Renal cortex interstitium (tissue), 11 donors: Measurements from ENCODE around the gene ADCY9. TPM values are rescaled to one million over a fixed set of nuclear protein-coding genes. Genes with fewer than 3 reads are reported as not detected.
"Not testable (repeated sequence)": the region's sequence is repeated elsewhere in the genome, so short reads cannot be mapped to it uniquely, and the experiment has no call there.

ENCODE experiments used
- DNase-seq, 11 donors: peaks; one replicate each; pipeline ENCODE4 v3.0.0-alpha.2; 2013; ENCODE audit warnings: low read depth in 9 of 11, low spot score in 4 of 11; ENCODE audit errors: extremely low read depth in 1 of 11
- polyA plus RNA-seq, 3 donors: library from polyadenylated mRNA; unstranded; fragments of 120-200 nt; gene quantifications; one replicate each; pipeline ENCODE4 v1.2.1, GENCODE V29; 2013; ENCODE audit not compliant: insufficient read length in 3 of 3

The ADCY9 gene
- polyA plus RNA-seq, 3 donors = 7.5 to 12.2 (median 9.4) TPM

DNA sequence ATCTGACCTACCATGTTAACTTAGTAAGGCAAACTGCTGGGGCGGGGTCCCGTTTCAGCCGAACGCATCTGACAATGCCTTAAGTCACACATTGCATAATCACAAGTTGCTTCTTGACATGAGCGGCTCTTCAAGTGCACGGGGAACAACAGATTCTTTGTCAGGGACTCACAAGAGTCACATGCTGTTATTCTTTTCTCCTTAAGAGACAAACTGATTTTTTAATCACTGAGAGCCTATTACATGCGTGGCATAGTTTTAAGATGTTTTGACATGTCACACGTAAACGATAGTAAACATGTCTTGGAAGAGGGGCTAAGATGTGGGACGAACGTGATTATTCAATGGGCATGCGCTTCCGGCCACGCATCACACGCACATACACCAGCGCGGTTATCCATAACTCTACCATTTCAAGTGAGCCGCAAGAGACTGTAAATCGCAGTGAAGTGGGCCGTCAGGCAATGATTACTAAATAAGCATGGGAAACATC, 63.4 kb downstream of the ADCY9 start:
- DNase-seq = no peak

DNA sequence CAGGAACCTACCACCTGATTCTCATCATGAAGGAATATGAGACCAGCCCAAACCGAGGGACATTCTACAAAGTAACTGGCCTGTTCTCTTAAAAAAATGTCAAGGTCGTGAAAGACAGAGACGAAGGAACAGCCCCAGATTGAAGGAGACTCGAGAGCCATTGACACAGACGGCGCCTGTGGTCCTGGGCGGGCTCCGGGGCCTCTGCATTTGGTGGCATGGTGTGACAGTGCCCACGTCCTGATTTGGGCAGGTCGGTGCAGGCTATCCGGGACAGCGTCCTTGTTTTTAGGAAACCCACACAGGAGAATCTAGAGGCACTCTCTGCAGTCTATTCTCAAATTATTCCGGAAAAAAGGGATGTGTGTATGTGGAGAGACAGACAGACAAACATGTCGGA, 64.1 kb downstream of the ADCY9 start:
- no peak for DNase-seq

DNA sequence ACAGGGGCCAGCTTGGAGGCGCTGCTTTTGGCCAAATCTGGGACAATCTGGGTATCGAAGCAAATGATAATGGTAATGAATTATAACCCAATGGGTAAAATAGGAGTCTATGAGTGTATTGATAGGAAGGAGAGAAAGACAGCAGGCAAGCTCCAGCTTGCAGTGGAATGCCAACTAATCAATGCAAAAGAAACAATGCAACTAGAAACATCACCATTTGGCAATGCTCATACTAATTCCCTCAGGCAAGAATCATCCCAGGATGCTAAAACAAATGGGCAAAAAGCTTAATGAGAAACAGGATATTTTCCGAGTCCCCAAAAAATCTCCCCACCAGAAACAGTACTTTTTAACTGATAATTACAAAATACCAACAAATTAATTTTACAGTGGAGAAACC, 64.7 kb downstream of the ADCY9 start:
- no peak for DNase-seq

DNA sequence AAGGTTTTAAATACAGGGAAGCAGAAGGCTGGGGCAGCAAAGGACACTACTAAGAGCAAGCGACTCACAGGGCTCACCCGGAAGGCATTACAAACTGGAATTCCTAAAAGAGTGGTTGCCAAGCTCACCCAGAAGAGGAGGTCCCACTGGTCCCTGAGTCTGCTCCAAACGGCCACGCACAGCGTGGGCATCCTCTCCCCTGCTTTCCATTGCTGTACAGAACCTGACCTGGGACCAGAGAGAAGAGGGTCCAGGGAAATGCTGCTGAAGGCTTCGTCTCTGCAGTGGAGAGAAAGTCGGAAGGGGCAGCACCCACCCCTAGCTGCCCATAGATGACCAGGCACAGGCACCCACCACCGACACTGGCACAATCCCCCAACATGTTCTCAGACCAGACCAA, 67.2 kb downstream of the ADCY9 start:
- no peak for DNase-seq

DNA sequence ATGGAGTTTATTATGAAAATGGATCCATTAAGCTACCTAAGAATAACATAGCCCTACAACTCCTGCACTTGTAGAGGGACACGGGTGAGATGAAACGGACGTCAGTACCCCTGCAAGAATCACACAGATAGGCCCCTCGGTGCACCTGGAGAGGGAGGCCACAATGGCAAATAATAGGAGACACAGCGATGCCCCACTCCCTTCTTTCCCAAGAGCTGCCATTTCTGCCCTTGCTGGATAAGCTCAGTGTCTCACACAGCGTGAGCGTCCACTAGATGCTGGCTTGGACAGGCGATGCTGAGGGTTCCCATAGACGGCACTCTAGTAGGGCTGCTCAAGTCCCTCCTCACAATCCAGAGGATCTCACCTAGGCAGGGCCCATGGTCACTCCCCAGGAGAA, 67.8 kb downstream of the ADCY9 start:
- no peak for DNase-seq

DNA sequence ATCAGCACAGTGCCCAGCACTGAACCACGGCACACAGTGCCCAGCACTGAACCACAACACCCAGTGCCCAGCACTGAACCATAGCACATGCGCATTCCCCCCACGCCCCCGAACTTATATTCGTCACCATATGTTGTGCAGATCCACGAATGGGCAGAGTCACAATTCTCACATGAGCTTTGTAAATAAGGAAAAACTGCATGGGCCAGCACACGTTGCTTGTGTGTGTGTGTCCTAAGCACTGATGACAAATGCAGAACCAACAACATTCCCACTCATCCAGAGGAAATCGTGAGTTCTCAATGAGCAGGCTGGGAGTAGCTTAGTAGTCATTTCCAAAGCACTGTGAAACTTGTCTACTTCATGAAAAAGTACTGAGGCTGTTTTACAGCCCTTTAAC, 70.0 kb downstream of the ADCY9 start:
- no peak for DNase-seq

DNA sequence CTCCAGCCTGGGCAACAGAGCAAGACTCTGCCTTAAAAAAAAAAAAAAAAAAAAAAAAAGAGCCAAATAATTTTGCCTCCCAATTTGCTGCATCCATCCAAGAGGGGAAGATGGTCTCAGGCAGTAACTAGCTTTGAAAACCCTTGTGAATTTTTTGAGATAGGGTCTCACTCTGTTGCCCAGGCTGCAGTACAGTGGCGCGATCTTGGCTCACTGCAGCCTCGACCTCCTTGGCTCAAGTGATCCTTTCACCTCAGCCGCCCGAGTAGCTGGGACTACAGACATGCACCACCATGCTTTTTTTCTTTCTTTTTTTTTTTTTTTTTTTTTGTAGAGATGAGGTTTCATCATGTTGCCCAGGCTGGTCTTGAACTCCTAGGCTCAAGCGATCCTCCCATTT, 70.7 kb downstream of the ADCY9 start:
- not testable (repeated sequence) for DNase-seq

DNA sequence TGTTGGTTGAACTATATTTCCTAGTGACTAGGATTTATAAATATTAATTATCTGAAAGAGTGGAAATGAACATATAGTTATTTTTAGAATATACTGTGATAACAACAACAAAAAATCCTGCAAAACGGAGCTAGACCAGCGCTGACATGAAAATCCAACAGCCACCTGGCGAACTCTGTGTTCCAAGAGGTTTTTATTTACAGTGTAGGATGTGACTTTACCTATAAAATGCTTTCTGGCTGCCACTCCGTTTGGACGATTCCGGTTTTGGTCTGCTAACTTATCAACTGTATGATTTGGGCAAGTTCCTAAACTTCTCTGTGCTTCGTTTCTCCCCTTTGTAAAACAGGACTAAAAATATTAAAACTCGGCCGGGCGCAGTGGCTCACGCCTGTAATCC, 73.7 kb downstream of the ADCY9 start:
- no peak for DNase-seq

DNA sequence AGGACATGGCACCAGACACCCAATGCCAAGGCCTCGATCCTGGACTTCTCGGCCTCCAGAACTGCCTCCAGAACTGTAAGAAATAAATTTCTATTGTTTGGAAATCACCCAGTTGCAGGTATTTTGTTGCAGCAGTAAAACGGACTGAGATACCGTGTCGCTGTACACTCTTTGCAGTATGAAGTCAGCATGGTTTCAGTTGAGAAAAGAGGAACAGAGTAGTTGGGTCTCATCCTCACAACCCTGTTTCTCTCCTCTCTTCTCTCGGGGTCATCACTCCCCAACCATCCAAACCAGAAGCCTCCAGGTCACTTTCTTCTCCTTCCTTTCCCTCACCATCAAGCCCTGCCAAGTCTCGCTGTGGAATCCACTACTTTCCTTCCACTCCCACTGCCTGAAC, 77.8 kb downstream of the ADCY9 start:
- DNase-seq = no peak

DNA sequence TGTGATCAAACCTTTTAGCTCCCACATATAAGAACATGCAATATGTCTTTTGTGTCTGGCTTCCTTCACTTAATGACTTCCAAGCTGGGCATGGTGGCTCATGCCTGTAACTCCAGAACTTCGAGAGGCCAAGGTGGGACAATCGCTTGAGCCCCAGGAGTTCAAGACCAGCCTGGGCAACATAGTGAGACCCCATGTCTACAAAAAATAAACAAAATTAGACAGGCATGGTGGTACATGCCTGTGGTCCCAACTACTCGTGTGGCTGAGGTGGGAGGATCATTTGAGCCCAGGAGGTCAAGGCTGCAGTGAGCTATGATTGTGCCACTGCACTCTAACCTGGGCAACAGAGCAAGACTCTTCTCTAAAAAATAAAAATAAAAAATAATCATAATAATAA, 79.3 kb downstream of the ADCY9 start:
- DNase-seq = not testable (repeated sequence)

DNA sequence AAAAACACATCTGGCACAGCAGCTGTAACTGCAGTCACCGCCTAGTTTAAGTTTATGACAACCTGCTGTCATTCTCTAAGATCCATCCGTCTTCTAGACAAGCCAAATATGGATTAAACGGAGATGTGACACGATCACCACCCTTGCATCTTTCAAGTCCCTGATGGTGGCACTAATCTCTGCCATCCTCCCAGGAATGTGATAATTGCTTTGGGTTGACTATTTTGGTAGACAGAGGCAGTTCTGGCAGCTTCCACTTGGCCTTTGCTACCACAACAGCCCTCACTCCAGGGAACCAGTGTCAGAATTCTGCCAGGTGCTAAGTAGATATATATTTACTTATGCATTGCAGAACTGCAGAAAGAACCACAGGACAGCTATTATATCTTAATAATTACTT, 81.3 kb downstream of the ADCY9 start:
- no peak for DNase-seq

DNA sequence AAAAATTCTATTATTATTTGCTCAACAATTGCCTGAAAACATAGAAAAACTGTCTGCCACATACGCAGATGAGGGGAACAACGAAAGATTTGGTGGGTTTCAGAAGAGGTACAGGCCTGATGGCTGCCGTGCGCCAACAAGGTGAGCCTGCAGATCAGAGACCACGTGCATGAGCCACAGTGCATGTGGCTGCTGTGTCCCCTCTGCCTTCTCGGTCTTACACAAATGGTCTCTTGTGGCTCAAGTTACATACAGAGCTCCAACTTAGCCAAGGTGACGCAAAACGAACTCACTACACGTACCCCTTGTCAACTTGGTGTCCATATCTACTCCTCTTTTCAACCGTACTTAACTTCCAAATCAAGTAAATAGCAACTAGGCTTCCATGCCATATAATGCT, 82.3 kb downstream of the ADCY9 start:
- no peak for DNase-seq

DNA sequence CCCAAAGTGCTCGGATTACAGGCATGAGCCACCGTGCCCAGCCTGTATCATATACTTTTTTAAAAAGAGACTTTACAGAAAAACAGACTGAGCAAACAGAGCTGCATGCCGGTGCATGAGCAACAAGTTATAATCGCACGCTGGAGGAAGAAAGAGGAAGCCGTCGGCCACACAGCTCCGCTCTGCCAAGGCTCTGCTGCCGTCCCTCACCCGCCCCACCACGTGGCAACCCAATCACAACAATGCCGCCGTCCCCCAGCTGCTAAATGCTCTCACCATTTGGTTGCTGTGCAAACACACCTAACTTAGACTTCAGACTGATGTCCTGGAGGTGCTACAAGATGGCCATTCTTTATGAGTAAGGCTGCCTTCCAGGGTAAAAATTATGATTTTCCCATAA, 83.5 kb downstream of the ADCY9 start:
- no peak for DNase-seq

DNA sequence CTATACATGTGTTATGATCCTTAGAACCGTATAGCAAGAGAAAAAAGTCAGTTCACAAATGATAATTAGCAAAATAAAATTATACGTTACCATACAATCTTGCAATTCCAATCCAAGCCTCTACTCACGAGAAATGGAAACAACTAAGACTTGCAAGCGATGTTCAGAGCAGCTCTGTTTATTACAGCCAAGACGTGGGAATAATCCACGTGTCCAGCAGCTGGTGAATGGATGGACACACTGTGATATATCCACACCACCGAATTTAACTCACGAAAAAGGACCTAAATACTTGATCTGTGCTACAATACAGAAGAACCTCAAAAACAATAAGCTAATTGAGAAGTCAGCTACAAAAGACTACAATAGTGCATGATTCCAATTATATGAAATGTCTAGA, 88.1 kb downstream of the ADCY9 start:
- DNase-seq = no peak

DNA sequence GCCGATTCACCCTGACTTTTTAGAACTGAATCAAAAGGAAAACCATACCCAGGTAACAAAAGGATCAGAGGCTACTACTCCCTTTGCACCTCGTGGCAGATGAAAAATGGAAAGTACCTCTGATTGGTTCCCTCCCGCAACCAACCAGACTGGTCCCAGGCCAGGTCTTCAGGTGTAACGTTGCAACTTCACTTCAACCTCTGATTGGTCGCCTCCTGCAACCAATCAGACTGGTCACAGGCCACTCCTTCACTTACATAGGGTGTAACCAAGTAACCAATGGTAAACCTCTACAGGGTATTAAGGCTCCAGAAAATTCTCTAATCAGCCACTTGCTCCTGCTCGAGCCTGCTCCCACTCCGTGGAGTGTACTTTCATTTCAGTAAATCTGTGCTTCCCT, 89.4 kb downstream of the ADCY9 start:
- no peak for DNase-seq

DNA sequence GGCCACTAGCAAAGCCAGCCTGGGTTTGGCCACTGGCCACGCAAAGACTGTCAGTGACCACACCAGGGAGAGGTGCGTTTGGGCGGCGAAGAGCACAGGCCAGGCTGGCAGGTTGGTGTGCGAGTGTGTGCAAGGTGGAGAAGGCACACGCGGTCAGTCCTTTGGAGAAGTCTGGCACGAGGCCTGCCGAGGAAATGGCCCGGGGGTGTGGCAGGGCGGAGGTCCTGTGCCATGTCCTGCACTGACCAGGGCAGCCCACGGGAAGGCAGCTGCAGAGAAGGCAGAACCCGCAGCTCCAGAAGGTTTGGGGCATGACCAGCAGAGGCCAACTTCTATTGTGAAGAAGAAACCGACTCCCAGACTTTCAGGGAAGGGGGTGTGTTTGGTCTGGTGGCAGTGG, 90.8 kb downstream of the ADCY9 start:
- no peak for DNase-seq

DNA sequence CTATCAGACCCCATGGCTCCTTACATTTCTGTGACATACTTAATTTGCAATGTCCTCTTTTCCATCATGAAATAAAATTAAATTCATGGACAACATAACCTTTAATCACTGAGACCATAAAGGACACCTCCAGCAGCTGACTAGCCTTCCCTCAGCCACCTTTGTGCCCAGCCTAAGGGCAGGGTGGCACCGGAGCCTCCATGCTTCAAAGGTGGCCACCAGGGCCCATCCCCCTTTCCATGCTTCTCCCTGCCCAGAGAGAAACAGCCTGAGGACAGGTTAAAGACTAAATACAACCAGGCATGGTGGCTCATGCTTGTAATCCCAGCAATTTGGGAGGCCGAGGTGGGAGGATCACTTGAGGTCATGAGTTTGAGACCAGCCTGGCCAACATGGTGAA, 94.3 kb downstream of the ADCY9 start:
- DNase-seq = no peak

DNA sequence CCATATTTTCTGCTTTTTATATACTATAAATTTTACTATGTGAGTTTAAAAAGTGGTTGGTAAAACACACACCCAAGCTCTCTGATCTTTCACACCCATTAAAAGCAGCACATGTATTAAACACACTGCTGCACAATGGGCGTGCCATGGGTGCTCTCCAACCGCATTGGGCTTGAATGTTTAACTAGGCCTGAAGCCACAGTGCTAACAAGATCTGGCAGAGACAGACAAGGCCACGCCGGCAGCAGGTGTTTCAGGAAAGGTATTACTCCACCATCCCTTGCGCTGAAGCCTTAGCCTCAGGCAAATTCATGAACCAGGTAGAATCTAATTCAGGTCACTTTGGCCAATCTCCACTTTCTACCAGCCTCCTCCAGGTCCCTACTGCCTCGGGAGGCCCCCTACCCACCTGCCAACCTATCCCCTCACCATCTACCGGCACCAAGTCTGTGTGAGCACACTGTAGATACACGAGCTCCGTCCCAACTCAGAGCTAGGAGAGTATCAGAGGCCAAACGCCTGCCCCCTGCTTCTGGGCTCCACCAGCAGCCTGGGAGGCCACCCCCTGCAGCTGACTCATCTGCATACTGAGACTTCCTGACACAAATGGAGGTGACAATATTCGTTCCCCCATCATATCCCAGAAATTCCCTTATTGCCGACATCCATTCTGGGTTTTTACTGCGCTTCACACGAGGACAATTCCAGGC, 95.0 kb downstream of the ADCY9 start:
- DNase-seq = peak in 1 of 11 donors; percentile 66

DNA sequence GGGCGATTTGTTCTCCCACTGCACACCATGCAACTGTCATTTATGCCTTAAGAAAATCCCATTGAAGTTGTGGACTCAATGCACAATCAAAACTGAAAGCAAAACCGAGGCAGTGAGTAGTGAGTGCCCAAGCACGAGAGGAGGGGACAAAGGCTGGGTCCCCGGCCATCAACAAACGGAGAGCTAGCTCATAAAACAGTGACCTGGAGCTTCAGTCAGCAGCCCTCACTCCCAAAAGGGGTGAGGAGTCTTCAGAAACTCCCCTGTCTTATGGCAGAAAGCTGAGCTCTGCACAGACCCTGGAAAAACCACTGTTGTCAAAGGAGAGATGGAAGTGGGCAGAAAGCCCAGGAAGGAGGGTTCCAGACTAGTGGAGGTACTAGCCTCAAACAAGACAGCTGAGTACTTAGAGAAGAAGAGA, 96.9 kb downstream of the ADCY9 start:
- no peak for DNase-seq

DNA sequence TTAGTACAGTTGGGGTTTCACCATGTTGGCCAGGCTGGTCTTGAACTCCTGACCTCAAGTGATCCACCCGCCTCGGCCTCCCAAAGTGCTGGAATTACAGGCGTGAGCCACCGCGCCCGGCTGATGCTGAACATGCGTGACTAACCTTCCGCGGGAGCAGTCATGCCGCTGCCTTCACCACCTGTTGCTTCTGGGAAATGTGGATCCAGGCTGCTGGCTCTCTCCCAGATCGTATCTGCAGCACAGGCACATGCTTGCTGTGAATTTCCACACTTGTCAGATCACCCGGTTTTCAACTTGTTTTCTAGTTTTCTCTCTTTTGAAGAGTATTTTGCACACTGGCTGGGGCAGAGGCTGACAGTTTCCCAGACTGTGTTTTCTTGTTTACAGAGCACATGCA, 97.9 kb downstream of the ADCY9 start:
- no peak for DNase-seq

DNA sequence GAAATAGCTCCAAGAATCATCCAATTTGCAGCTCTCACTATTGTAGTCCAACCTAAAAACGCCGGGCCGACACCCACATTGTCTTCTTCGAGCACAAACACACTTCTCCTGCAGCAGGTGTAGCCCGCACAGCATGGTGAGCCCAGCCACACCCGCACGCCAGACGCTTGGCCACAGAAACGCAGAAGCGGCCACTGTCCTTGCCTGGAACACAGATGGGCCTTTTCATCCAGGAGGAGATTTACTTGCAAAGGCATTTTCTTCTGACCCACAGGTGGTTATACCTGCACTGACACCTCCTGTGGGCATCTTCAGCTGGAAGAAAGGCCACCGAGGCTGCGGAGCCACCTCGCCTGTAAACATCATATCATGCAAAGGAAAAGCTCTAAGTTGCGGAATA, 98.4 kb downstream of the ADCY9 start:
- DNase-seq = no peak
